ENCODE data around the gene STK32B.
"Not testable (repeated sequence)": the region's sequence is repeated elsewhere in the genome, so short reads cannot be mapped to it uniquely, and the experiment has no call there.

STK32B gene

DNA sequence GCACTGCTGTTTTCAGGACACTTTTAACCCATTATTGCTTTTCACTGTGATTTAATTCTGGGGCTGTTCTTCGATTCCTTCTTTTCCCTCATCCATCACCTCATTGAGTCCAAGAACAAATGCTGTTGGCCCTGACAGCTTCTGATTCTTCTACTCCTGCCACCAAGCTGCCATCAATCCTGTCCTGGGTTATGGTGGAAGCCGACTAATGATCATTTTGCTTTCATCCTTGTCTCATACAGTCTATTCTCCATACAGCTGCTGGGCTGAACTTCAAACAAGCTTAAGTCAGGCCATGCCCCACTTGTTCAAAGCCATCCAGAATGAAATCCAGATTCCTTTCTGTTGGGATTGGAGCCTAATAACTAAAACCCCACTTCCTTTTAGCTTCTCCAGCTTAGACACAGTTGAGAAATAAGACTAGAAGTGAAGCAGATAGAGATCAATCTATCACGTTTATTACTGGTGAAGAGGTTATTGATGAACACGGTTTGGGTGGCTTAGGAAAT lies 161.9 kb downstream of the STK32B start:
- DNase-seq = no peak

- DNase-seq = no peak
Observed at GRCh38 chr4:5215321-5215720, 164.0 kb downstream of the STK32B start.

- DNase-seq = no peak
Observed at GRCh38 chr4:5217421-5217820, 166.1 kb downstream of the STK32B start.

- DNase-seq = no peak
Observed at GRCh38 chr4:5218376-5219069, 167.2 kb downstream of the STK32B start.

GRCh38 chr4:5220028-5220427 lies 168.7 kb downstream of the STK32B start:
- no peak for DNase-seq

DNA sequence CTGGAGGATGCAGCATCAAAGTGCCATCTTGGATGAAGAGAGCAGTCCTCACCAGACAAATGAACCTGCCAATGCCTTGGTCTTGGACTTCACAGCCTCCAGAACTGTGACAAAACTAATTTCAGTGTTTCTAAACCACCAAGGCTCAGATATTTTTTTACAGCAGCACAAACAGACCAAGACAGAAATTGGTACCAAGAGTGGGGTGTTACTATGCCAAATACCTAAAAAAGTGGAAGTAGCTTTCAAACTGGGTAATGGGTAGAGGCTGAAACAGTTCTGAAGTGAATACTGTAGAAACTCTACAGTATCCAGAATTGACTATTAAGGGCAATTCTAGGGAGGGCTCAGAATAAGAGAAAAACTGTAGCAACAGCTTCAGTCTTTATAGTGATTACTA lies 170.8 kb downstream of the STK32B start:
- DNase-seq = no peak

GRCh38 chr4:5222951-5223350 lies 171.7 kb downstream of the STK32B start:
- no peak for DNase-seq

DNA sequence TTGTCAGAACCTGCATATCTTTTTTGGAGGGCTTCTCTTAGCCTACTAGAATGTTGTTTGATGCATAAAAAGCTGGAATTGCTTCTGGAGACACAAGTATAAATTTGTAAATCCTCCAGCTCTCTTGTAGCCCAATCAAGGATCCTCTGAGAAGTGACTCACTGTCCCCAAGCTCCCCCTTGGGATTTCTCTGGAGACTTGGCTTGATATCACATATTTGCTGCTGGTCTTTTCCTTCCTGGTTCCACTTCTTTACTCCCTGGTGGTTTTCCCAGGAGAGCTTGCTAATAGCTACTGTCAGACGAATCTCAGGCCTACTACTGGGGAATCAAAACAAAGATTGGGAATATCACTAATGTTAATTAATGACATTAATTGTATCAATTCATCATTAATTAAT lies 173.1 kb downstream of the STK32B start:
- no peak for DNase-seq

DNA sequence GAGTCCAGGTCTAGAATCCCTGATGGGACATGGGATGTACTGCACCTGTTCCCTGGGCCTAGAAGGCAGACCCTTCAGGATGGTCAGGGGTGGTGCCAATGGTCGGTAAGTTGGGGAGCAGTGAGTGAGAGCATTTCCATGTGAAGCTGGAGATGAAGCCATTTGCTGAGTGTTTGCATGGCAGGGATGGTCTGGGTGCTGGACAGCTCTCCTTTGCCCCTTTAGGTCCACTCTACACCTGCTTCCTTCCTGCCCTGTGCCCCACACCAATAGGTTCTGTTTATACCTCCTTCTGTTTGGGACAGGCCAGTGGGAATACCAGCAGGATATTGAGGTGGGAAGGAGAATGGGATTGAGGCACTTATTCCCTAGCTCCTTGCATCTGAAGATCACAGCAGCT lies 181.3 kb downstream of the STK32B start:
- DNase-seq = no peak

DNA sequence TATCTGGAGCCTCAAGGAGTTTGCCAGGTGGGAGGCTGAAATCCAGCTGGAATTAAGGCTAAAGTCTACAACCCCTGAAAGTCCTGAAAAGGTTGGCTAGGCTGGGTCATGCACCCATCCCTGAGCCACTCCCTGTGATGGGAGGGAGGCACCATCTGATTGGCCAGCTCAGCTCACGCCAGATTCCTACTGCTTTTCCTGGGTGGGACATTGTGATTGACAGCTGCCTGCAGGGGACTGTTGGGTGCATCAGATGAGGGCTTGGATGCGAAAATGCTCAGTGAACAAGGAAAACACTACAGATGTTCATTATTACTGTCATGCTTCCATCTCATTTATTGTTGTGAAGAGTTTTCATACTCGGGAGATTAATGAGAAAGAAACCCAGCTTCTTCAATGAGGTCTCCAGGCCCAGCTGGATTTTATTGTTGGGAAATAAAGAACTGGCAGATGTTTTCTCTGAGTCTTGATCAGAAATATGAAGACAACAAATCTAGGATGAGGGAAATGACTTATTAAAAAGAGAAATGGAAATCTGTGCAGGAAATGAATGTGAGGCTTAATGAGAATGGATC lies 185.9 kb downstream of the STK32B start:
- no peak for DNase-seq

DNA sequence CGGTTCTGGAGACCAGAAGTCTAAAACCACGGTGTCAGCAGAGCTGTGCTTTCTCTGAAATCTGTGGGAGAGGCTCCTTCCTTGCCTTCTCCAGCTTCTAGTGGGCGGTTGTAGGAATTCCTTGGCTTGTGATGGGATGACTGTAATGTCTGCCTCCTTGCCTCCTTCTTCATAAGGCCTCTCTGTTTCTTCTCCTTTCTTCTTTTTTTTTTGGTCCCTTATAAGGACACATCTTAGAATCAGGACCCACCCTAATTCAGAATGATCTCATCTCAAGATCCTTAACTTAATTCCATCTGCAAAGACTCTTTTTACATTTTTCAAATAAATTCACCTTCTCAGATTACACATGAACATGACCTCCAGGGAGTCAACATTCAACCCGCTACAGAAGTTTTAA lies 186.9 kb downstream of the STK32B start:
- DNase-seq = no peak

DNA sequence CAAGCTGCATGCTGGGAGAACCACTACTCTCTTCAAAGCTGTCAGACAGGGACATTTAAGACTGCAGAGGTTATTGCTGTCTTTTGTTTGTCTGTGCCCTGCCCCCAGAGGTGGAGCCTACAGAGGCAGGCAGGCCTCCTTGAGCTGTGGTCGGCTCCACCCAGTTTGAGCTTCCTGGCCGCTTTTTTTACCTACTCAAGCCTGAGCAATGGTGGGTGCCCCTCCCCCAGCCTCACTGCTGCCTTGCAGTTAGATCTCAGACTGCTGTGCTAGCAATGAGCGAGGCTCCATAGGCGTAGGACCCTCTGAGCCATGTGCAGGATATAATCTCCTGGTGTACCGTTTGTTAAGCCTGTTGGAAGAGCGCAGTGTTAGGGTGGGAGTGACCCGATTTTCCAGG lies 195.8 kb downstream of the STK32B start:
- DNase-seq = not testable (repeated sequence)

DNA sequence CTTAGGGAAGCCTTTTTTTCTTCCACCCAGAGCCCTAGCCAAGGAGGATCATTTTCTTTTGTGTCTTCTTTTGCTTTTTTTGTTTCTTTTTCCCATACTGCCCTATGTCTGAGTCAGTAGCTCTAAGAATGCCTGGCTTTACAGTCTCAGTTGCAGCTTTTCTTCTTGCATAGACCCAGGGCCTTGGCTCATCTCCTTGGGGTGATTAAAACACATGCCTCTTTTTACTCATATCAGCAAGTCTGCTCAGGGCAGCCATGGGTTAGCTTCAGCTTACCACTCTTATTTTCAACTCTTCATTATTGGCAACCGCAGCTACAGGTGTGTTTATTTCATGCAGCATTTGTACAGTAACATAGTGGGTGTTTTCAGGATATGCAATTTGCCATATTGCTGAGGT lies 196.5 kb downstream of the STK32B start:
- no peak for DNase-seq

DNA sequence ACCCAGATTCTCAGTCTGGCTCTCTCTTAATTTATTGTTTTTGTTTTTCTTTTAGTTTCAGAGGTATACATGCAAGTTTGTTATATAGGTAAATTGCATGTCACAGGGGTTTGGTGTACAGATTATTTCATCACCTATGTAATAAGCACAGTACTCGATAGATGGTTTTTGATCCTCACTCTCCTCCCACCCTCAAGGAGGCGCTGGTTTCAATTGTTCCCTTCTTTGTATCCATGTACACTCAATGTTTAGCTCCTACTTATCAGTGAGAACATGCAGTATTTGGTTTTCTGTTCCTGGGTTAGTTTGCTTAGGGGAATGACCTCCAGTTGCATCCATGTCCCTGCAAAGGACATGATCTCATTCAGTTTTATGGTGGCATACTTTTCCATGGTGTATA lies 198.4 kb downstream of the STK32B start:
- no peak for DNase-seq

DNA sequence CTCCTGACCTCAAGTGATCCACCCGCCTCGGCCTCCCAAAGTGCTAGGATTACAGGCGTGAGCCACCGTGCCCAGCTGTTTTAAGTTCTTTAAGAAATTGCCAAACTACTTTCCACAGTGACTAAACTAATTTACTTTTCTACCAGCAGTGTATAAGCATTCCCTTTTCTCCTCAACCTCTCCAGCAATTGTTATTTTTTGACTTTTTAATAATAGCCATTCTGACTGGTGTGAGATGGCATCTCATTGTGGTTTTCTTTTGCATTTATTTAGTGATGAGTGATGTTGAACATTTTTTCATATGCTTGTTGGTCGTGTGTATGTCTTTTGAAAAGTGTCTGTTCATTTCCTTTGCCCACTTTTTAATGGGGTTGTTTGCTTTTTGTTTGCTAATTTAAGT lies 199.3 kb downstream of the STK32B start:
- DNase-seq = not testable (repeated sequence)

DNA sequence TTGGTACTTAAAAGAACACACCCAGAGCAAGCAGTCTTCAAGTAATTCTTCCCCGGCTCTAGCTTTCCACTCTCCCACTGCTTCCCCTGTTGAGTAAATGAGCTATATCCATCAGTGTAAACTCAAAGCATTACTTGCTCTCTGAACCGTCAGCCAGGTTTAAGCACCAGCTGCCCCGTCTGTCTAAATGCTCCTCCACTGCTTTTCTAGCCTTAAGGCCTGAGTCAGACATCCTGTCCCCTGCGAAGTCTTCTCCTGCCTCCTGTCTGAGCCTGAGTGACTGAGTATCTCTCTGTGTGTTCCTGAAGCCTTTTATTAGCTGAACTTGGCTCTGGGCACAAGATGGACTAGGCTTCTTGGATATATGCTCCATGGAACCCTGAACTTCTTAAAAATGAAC lies 205.1 kb downstream of the STK32B start:
- no peak for DNase-seq

- no peak for DNase-seq
Observed at GRCh38 chr4:5257086-5257485, 205.8 kb downstream of the STK32B start.

DNA sequence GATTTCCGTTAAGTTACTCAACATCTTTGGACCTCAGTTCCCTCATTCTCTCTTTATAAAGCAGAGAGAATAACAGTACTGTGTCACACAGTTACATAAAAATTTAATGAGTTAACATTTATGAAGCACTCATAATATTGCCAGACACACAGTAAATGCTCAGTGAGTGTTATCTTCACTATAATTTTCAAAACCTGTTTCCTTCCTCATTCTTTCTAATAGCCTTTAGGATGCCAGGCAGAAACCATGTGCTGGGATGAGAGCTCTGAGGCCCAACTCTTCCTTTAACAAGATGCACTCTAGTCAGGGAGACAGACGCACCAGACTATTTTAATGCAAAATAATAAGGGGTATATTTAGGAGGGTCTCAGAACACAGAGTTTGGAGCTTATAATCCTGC lies 208.2 kb downstream of the STK32B start:
- no peak for DNase-seq

DNA sequence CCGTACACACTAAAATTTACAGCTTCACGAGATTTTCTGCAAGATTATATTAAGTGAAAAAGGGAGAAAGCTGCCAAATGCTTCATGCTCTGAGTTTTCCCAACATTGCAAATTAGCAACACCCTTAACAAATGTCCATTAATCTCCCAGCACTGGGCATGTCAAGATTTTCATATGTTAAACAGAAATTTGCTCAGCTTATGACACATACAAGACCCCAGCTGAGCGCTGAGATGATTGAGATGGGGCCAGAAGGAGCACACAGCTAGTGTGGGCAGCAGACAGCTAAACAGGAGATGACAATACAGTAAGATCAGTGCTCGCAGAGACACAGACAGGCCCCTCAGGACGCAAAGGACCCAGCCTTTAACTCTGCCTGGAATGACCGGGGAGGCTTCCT lies 208.8 kb downstream of the STK32B start:
- DNase-seq = no peak

DNA sequence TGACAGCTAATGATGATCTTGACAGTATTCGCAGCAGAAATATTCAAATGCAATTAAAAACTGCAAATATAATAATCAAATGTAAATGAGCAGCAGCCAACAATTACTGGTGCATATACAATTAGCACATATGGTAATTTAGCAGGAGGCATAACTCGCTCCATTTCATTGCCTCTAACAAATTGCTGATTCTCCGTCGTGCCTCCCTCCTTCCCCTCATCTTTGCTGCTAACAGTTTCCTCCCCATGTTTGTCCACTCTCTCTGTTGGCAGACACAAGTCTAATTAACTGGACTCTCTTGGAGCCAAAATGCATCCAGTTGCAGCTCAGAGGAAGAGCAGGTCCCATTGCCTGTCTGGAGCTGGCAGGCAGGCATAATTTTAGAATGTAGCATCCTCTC lies 210.6 kb downstream of the STK32B start:
- no peak for DNase-seq

DNA sequence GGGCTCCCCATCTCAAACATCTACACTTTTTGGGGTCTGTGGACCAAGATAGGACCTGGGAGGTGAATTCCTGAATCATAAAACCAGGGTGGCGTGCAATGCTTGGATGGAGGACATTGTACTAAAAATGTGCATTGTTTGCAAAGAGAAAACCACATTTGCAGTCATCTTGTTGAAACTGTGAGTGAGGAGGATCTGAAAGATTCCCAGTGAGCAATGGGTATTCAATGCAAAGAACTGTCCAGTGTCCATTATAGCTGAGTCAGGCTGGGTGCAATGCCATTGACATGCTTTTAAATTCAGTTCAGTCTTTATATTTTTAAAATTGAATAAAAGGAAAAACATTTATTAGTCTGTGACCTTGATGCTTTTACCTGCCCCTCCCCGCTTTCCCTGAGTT lies 215.7 kb downstream of the STK32B start:
- no peak for DNase-seq

DNA sequence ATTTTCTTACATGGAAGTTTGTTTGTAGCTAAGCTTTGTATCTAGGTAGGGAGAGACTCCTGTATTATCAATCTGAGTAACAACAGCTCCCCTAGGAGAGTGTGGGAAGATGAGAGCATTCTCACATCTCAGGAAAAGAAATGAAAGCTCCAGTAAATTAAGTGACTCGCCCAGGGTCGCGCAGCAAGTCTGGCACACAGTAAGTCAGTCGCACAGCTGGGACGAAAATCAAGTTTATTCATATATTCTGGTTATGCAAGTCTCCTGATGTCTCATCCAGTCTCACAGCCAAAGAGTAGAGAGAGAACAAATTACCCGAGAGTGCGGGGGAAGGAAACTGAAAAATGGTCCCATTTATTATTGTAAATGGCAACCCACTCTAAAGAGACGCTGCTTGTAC lies 216.1 kb downstream of the STK32B start:
- no peak for DNase-seq

DNA sequence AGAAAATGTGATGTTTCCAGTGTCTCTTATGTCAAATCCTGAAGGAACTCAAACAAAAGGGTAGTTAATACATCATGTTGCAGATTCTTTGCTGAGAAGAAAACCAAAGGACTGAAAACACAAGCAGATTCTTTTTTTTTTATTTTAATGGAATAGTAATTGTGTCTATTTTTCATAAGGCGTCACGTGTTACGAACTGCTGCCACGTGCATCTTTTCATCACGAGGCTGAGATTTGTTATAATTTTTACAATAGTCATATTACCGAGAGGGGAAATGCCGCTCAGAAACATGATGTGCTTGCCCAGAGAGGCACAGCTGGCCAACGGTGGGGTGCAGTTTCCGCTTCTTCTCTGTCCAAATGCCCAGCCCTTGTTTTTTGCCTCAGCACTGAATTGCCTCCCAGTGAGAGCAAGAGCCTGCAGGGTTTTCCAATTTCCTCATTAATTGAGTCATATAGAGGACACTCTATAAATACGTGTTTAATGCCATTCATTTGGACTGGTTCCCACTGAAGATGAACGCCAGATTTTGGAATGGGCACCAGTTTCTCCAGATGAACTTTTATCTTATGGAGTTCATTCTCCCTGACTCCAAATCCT lies 225.3 kb downstream of the STK32B start:
- DNase-seq = no peak

DNA sequence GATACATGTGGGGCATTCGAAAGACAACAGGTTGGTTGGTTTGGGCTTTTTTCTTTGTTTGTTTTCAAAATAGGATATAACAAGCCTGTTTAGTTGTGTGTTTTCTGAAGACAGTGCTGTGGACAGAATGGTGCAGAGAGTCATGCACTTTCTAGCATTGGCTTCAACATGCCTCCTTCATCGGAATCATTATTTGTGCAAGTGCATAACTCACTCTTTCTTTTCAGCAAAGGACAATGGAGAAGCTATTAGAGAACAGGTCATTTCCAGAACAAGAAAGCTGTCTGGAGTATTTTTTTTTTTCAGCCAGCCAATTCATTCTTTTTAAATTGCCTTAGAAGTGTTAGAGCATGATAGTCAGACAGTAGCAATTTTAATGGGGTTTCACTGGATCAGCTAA lies 225.8 kb downstream of the STK32B start:
- no peak for DNase-seq

DNA sequence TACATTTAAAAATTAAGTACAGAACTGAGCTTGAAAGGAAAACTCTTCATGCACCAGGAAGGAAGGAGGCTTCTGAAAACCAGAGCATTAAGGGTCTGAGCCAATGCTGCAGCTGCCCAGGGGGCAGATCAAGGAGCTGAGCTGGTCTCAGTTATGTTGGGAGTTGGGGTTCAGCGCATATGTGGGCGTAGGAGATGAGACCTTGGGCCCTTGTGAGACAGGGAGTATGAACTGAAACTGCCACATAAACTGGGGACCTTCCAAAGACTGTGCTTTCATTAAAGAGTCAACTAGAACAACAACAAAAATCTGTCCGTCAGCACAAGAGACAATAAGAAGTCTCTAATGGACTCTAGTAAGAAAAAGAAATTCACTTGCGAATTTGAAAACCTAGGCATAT lies 226.9 kb downstream of the STK32B start:
- DNase-seq = no peak
